Fibroblast of lung (primary cell): ENCODE data around the gene PPL. TPM values are rescaled to one million over a fixed set of nuclear protein-coding genes. Genes with fewer than 3 reads are reported as not detected.

Source experiments
- DNase-seq, 2 donors: peaks; one replicate each; pipeline versions ENCODE4 v3.0.0 to v3.0.0-alpha.2; 2010; ENCODE audit warnings: low read depth in 2 of 2
- H2AFZ ChIP-seq: 2 replicates; pipeline ENCODE4 v1.5.1; 2012; ENCODE audit warnings: low read length, control low read depth, inconsistent platforms
- H3K27ac ChIP-seq: 2 replicates; pipeline ENCODE4 v1.5.1; 2011; ENCODE audit warnings: low read length, control low read depth; ENCODE audit not compliant: insufficient read depth
- H3K27me3 ChIP-seq: 2 replicates; pipeline ENCODE4 v1.5.1; 2011; ENCODE audit warnings: mild to moderate bottlenecking, low read length; ENCODE audit not compliant: control insufficient read depth, insufficient read depth
- H3K36me3 ChIP-seq: 2 replicates; pipeline ENCODE4 v1.5.1; 2011; ENCODE audit warnings: low read length; ENCODE audit not compliant: control insufficient read depth, insufficient read depth
- H3K4me1 ChIP-seq: 2 replicates; pipeline ENCODE4 v1.5.1; 2011; ENCODE audit warnings: low read length; ENCODE audit not compliant: control insufficient read depth, insufficient read depth; ENCODE audit errors: extremely low read depth
- H3K4me2 ChIP-seq: 2 replicates; pipeline ENCODE4 v1.5.1; 2011; ENCODE audit warnings: low read length, control low read depth; ENCODE audit not compliant: insufficient read depth; ENCODE audit errors: extremely low read depth
- H3K4me3 ChIP-seq, 4 experiments: fragments of 200-600 bp in 1 of 4; sonication (generic) in 1 of 4; replicated peaks in 1 of 4; 2 replicates each; pipeline ENCODE4 v1.5.1; 2011 to 2016; ENCODE audit warnings: low read length in 4 of 4, low read depth in 3 of 4, mild to moderate bottlenecking in 3 of 4, control low read depth in 2 of 4, inconsistent platforms in 1 of 4, mixed read lengths in 1 of 4; ENCODE audit not compliant: insufficient read depth in 1 of 4; ENCODE audit errors: control extremely low read depth in 1 of 4
- H3K79me2 ChIP-seq: 2 replicates; pipeline ENCODE4 v1.5.1; 2012; ENCODE audit warnings: mild to moderate bottlenecking, low read length, inconsistent platforms; ENCODE audit not compliant: control insufficient read depth, insufficient read depth
- H3K9ac ChIP-seq: 2 replicates; pipeline ENCODE4 v1.5.1; 2011; ENCODE audit warnings: mild to moderate bottlenecking, low read length, control low read depth; ENCODE audit not compliant: insufficient read depth
- H3K9me3 ChIP-seq: 2 replicates; pipeline ENCODE4 v1.5.1; 2012; ENCODE audit warnings: low read depth, low read length; ENCODE audit not compliant: control insufficient read depth, insufficient read depth
- H4K20me1 ChIP-seq: 2 replicates; pipeline ENCODE4 v1.5.1; 2011; ENCODE audit warnings: low read length; ENCODE audit not compliant: control insufficient read depth, insufficient read depth; ENCODE audit errors: extremely low read depth
- EZH2 ChIP-seq: IDR thresholded peaks from 2 replicates; pipeline ENCODE4 v1.5.1; 2012; ENCODE audit warnings: low read length, control low read depth, mild to moderate bottlenecking; ENCODE audit errors: missing control alignments
- polyA plus RNA-seq, 2 donors: library from polyadenylated mRNA; depleted of rRNA in 1 of 2; stranded (reverse) in 1 of 2; unstranded in 1 of 2; fragments of >200 nt; gene quantifications; 2 replicates each; pipeline ENCODE4 v1.2.1, GENCODE V29; 2011 to 2012; ENCODE audit warnings: missing spikeins in 1 of 2
- total RNA-seq: library from RNA; depleted of rRNA; stranded (reverse); fragments of >200 nt; gene quantifications from 2 replicates; pipeline ENCODE4 v1.2.1, GENCODE V29; 2014
- TF ChIP-seq, protein P1 (sequence below), 2 donors: IDR thresholded peaks in 1 of 2; conservative IDR thresholded peaks in 1 of 2; 1 replicate in 1 of 2; 2 replicates in 1 of 2; pipeline ENCODE4 v1.5.1; 2011 to 2012; ENCODE audit warnings: low read length in 2 of 2, control low read depth in 1 of 2, inconsistent platforms in 1 of 2, low read depth in 1 of 2, mild to moderate bottlenecking in 1 of 2

PPL gene
- total and polyA plus RNA-seq, 2 donors (not counting 1 experiment from before 2014, with no cell fraction given): 5.0 to 50.5 TPM

DNA sequence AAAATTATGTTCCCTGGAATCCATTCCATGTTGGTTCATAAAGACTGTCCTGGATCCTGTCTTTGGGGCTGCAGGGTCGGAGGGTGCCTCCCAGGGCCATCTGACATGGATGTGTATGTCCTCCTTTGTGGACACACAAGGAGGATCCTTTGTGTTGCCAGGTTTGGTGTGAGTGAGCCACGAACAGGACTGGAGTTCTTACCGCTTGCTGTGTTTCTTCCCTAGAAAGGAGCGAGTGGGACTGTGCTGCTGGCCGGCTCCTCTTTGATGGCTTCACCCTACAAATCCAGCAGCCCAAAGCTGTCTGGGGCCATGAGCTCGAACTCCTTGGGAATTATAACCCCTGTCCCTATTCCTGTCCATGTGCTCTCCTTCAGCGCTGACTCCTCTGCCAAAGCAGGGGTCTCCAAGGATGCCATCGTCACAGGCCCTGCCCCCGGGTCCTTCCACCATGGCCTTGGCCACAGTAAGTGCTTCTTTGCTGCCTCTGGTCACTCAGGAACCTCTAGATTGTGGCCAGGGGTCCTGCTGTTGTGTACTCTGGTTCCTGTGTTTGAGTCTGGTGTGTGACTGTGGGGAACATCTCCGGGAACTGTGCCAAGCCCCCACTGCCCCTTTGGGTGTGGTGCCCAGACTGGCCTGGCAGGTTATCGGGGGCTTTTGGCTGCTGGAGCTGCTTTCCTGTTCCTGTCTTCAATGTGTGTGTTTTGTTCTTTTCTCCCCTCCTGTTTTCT is 60.1 kb downstream of the PPL start:
- Histone ChIP-seq H3K9me3 (no peaks in the 10 kb centered on the region), H4K20me1 (no peaks in the 10 kb centered on the region), H3K4me1 (peaks cover 2% of the 10 kb centered on the region), H3K79me2 (no peaks in the 10 kb centered on the region), H3K4me2 (no peak overlapping the region), H3K27me3 (no peaks in the 10 kb centered on the region), H3K9ac (no peak overlapping the region), H3K4me3 (no peak overlapping the region), H3K27ac (no peak overlapping the region), H3K36me3 (peaks cover 33% of the 10 kb centered on the region), H2AFZ (no peak overlapping the region)
- no peak for DNase-seq
- TF ChIP-seq EZH2: no peak
- TF ChIP-seq, protein P1, sequence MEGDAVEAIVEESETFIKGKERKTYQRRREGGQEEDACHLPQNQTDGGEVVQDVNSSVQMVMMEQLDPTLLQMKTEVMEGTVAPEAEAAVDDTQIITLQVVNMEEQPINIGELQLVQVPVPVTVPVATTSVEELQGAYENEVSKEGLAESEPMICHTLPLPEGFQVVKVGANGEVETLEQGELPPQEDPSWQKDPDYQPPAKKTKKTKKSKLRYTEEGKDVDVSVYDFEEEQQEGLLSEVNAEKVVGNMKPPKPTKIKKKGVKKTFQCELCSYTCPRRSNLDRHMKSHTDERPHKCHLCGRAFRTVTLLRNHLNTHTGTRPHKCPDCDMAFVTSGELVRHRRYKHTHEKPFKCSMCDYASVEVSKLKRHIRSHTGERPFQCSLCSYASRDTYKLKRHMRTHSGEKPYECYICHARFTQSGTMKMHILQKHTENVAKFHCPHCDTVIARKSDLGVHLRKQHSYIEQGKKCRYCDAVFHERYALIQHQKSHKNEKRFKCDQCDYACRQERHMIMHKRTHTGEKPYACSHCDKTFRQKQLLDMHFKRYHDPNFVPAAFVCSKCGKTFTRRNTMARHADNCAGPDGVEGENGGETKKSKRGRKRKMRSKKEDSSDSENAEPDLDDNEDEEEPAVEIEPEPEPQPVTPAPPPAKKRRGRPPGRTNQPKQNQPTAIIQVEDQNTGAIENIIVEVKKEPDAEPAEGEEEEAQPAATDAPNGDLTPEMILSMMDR (conservative IDR thresholded peaks at IDR 0.05 in 1 of 2, IDR thresholded peaks at IDR 0.05 in 1 of 2; ENCODE audit: low read depth in 1 of 2, low read length in 2 of 2): no peak

DNA sequence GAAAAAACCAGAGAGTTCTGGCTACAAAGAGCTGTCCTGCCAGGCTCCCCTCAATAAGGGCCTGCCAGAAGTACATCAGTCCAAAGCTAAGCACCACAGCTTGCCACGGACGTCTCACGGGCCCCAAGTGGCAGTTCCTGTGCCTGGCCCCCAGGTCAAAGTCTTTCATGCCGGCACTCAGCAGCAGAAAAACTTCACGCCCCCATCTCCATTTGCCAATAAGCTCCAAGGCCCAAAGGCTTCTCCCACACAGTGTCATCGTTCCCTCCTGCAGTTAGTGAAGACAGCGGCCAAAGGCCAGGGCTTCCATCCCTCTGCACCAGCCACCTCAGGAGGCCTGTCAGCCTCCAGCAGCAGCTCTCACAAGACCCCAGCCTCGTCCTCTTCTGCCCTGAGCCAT is 62.3 kb downstream of the PPL start:
- peaks cover 1% of the 10 kb centered on the region for H4K20me1 ChIP-seq
- H3K79me2 ChIP-seq: no peaks in the 10 kb centered on the region
- no peak for DNase-seq
- peaks cover 37% of the 10 kb centered on the region for H3K36me3 ChIP-seq
- H3K9me3 ChIP-seq: no peaks in the 10 kb centered on the region
- H3K9ac ChIP-seq: no peak overlapping the region
- no peaks in the 10 kb centered on the region for H3K27me3 ChIP-seq
- no peak overlapping the region for H3K27ac ChIP-seq
- no peak overlapping the region for H3K4me2 ChIP-seq
- no peak for TF ChIP-seq EZH2
- TF ChIP-seq, protein P1 (conservative IDR thresholded peaks at IDR 0.05 in 1 of 2, IDR thresholded peaks at IDR 0.05 in 1 of 2; ENCODE audit: low read depth in 1 of 2, low read length in 2 of 2): no peak
- H3K4me3 ChIP-seq: no peak overlapping the region
- H3K4me1 ChIP-seq: peaks cover 2% of the 10 kb centered on the region
- no peak overlapping the region for H2AFZ ChIP-seq

DNA sequence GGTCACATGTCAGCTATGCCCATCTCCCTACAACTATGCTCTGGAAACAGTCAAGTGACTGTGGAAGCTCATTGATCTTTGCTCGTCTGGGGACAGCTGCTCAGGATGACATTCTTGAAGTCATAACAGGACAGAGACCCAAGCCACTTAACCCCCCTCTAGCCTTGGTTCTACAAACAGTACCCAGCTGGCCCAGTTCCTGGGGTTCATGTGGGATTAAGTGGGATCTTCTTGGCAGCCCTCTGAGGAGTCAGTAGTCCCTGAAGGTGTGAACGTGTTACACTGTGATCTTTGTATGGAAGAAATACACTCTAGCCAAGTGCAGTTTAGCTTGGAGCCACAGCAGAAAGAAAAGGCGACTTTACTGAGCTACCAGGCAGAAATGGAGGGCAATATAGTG is 63.9 kb downstream of the PPL start:
- Histone ChIP-seq H3K27me3 (no peaks in the 10 kb centered on the region), H3K27ac (no peak overlapping the region), H3K9ac (no peak overlapping the region), H3K9me3 (no peaks in the 10 kb centered on the region), H4K20me1 (peaks cover 1% of the 10 kb centered on the region), H3K4me1 (no peaks in the 10 kb centered on the region), H2AFZ (no peak overlapping the region), H3K36me3 (peaks cover 39% of the 10 kb centered on the region), H3K4me3 (no peak overlapping the region), H3K4me2 (no peak overlapping the region), H3K79me2 (peaks cover 10% of the 10 kb centered on the region)
- DNase-seq: no peak
- TF ChIP-seq EZH2: no peak
- TF ChIP-seq, protein P1 (conservative IDR thresholded peaks at IDR 0.05 in 1 of 2, IDR thresholded peaks at IDR 0.05 in 1 of 2; ENCODE audit: low read depth in 1 of 2, low read length in 2 of 2): no peak
